ENCODE results near the gene OTX2.

DNA sequence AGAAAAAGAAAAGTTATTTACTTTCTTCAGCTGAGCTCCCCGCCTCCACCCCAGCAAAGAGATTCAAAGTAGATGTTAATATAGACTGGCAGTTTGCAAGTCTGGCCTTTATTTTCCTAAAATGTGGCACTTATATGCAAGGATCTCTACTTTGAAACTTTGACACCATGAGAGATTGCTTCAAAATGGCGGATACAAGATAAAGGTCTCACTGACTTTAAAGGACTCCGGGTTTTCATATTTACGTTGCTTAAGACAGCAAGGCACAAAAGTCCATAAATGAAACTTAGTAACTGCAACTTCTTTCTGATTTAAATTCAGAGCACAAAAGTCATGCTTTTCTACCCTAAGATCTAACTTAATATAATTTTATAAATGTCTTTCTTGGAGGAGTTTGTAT is 3.5 kb downstream of the OTX2 start:
- TF ChIP-seq, protein P1, sequence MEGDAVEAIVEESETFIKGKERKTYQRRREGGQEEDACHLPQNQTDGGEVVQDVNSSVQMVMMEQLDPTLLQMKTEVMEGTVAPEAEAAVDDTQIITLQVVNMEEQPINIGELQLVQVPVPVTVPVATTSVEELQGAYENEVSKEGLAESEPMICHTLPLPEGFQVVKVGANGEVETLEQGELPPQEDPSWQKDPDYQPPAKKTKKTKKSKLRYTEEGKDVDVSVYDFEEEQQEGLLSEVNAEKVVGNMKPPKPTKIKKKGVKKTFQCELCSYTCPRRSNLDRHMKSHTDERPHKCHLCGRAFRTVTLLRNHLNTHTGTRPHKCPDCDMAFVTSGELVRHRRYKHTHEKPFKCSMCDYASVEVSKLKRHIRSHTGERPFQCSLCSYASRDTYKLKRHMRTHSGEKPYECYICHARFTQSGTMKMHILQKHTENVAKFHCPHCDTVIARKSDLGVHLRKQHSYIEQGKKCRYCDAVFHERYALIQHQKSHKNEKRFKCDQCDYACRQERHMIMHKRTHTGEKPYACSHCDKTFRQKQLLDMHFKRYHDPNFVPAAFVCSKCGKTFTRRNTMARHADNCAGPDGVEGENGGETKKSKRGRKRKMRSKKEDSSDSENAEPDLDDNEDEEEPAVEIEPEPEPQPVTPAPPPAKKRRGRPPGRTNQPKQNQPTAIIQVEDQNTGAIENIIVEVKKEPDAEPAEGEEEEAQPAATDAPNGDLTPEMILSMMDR (IDR thresholded peaks at IDR 0.05) = no peak
- no peak for TF ChIP-seq POLR2A (IDR thresholded peaks at IDR 0.05)
